ENCODE data around the gene MBNL3. TPM values are rescaled to one million over a fixed set of nuclear protein-coding genes. Genes with fewer than 3 reads are reported as not detected.

The MBNL3 gene
- polyA plus RNA-seq, 4 donors: 2.7 to 20.3 (median 5.0) TPM

- H3K4me1 ChIP-seq (ENCODE audit: control insufficient read depth in 3 of 3, insufficient read depth in 2 of 3, low read depth in 1 of 3, low read length in 2 of 3): no peaks in the 10 kb centered on the region
- FAIRE-seq: no peak
- WGBS, 3 donors: 53 to 87% (median 85%) methylated on average over 3 of the region's 3 CpGs
Observed at GRCh38 chrX:132425744-132426318, 63.0 kb downstream of the MBNL3 start.

DNA sequence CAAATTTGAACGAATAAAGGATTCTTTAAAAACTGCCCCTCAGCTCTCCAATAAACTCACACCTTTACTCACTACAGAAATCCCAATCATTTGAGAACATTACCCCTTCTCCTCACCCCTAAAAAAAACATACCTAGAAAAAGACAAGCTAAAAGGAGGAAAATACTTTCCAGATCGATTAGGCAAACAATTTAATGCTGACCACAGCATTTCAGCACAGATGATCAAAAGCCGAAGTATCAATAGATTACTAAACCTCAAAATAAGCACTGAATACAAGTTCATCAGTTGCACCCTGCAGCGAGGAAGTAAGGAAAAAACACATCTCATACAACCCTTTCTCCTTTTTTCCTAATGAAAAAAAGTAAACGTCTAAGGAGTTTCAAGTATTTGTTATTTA, 65.5 kb downstream of the MBNL3 start:
- WGBS, 3 donors: 72 to 79% (median 77%) methylated on average over 5 of the region's 5 CpGs
- Histone ChIP-seq H3K4me3 (ENCODE audit: low read depth in 1 of 3, low read length in 3 of 3) (no peak overlapping the region), H3K4me1 (ENCODE audit: control insufficient read depth in 3 of 3, insufficient read depth in 2 of 3, low read depth in 1 of 3, low read length in 2 of 3) (no peaks in the 10 kb centered on the region), H3K9me3 (ENCODE audit: control insufficient read depth in 2 of 2, insufficient read depth in 1 of 2, low read depth in 1 of 2, low read length in 1 of 2) (no peaks in the 10 kb centered on the region), H3K27ac (ENCODE audit: low read depth in 1 of 3, low read length in 2 of 3) (no peak overlapping the region), H3K27me3 (ENCODE audit: control insufficient read depth in 3 of 3, insufficient read depth in 3 of 3, low read length in 3 of 3) (no peaks in the 10 kb centered on the region), H3K36me3 (ENCODE audit: control insufficient read depth in 3 of 3, insufficient read depth in 2 of 3, low read depth in 1 of 3, low read length in 3 of 3) (peaks cover 0 to 4% (median 0%) of the 10 kb centered on the region in 3 donors)
- FAIRE-seq (no peak), DNase-seq (no peak)

More at GRCh38 chrX:132425744-132426318, 63.0 kb downstream of the MBNL3 start:
- Histone ChIP-seq H3K36me3 (ENCODE audit: control insufficient read depth in 3 of 3, insufficient read depth in 2 of 3, low read depth in 1 of 3, low read length in 3 of 3) (no peaks in the 10 kb centered on the region), H3K27me3 (ENCODE audit: control insufficient read depth in 3 of 3, insufficient read depth in 3 of 3, low read length in 3 of 3) (no peaks in the 10 kb centered on the region), H3K27ac (ENCODE audit: low read depth in 1 of 3, low read length in 2 of 3) (no peak overlapping the region), H3K4me3 (ENCODE audit: low read depth in 1 of 3, low read length in 3 of 3) (no peak overlapping the region), H3K9me3 (ENCODE audit: control insufficient read depth in 2 of 2, insufficient read depth in 1 of 2, low read depth in 1 of 2, low read length in 1 of 2) (no peaks in the 10 kb centered on the region)
- DNase-seq: no peak

GRCh38 chrX:132415012-132415411, 73.8 kb downstream of the MBNL3 start:
- Histone ChIP-seq H3K27ac (ENCODE audit: low read depth in 1 of 3, low read length in 2 of 3) (no peak overlapping the region), H3K4me3 (ENCODE audit: low read depth in 1 of 3, low read length in 3 of 3) (no peak overlapping the region), H3K27me3 (ENCODE audit: control insufficient read depth in 3 of 3, insufficient read depth in 3 of 3, low read length in 3 of 3) (no peaks in the 10 kb centered on the region), H3K4me1 (ENCODE audit: control insufficient read depth in 3 of 3, insufficient read depth in 2 of 3, low read depth in 1 of 3, low read length in 2 of 3) (no peaks in the 10 kb centered on the region), H3K9me3 (ENCODE audit: control insufficient read depth in 2 of 2, insufficient read depth in 1 of 2, low read depth in 1 of 2, low read length in 1 of 2) (no peaks in the 10 kb centered on the region), H3K36me3 (ENCODE audit: control insufficient read depth in 3 of 3, insufficient read depth in 2 of 3, low read depth in 1 of 3, low read length in 3 of 3) (peaks cover 0 to 3% (median 0%) of the 10 kb centered on the region in 3 donors)
- FAIRE-seq (no peak), DNase-seq (no peak)
- WGBS, 3 donors: 82 to 97% (median 93%) methylated on average over 3 of the region's 3 CpGs

DNA sequence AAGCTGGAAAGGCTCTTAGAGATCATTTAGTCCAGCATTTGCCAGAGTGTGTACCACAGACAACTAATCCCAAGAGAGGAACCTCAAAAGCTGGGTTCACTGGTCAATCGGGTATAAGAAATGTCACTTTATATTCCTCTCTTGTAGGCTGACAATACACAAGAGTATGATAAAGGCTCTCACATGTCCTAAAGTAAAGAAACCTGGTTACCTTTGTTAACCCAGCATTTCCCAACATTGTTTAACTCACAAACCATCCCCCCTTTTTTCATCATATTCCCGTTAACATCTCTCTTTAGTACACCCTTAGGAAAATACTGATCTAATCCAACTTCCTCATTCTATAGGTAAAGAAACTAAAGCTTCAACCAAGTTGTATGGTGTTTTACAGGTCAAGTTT, 74.4 kb downstream of the MBNL3 start:
- no peaks in the 10 kb centered on the region for H3K4me1 ChIP-seq (ENCODE audit: control insufficient read depth in 3 of 3, insufficient read depth in 2 of 3, low read depth in 1 of 3, low read length in 2 of 3)
- DNase-seq: no peak
- no peaks in the 10 kb centered on the region for H3K9me3 ChIP-seq (ENCODE audit: control insufficient read depth in 2 of 2, insufficient read depth in 1 of 2, low read depth in 1 of 2, low read length in 1 of 2)
- WGBS, 3 donors: 84 to 94% (median 92%) methylated on average over 2 of the region's 2 CpGs
- H3K27ac ChIP-seq (ENCODE audit: low read depth in 1 of 3, low read length in 2 of 3): no peak overlapping the region
- no peaks in the 10 kb centered on the region for H3K27me3 ChIP-seq (ENCODE audit: control insufficient read depth in 3 of 3, insufficient read depth in 3 of 3, low read length in 3 of 3)
- no peak for FAIRE-seq
- H3K36me3 ChIP-seq (ENCODE audit: control insufficient read depth in 3 of 3, insufficient read depth in 2 of 3, low read depth in 1 of 3, low read length in 3 of 3): no peaks in the 10 kb centered on the region
- H3K4me3 ChIP-seq (ENCODE audit: low read depth in 1 of 3, low read length in 3 of 3): no peak overlapping the region

- no peak for FAIRE-seq
- H3K9me3 ChIP-seq (ENCODE audit: control insufficient read depth in 2 of 2, insufficient read depth in 1 of 2, low read depth in 1 of 2, low read length in 1 of 2): no peaks in the 10 kb centered on the region
- no peaks in the 10 kb centered on the region for H3K27me3 ChIP-seq (ENCODE audit: control insufficient read depth in 3 of 3, insufficient read depth in 3 of 3, low read length in 3 of 3)
- H3K4me3 ChIP-seq (ENCODE audit: low read depth in 1 of 3, low read length in 3 of 3): no peak overlapping the region
- H3K36me3 ChIP-seq (ENCODE audit: control insufficient read depth in 3 of 3, insufficient read depth in 2 of 3, low read depth in 1 of 3, low read length in 3 of 3): no peaks in the 10 kb centered on the region
- WGBS, 3 donors: 64 to 83% (median 79%) methylated on average over 7 of the region's 7 CpGs
- H3K4me1 ChIP-seq (ENCODE audit: control insufficient read depth in 3 of 3, insufficient read depth in 2 of 3, low read depth in 1 of 3, low read length in 2 of 3): no peaks in the 10 kb centered on the region
- H3K27ac ChIP-seq (ENCODE audit: low read depth in 1 of 3, low read length in 2 of 3): no peak overlapping the region
- DNase-seq: no peak
Observed at GRCh38 chrX:132413459-132413858, 75.4 kb downstream of the MBNL3 start.

DNA sequence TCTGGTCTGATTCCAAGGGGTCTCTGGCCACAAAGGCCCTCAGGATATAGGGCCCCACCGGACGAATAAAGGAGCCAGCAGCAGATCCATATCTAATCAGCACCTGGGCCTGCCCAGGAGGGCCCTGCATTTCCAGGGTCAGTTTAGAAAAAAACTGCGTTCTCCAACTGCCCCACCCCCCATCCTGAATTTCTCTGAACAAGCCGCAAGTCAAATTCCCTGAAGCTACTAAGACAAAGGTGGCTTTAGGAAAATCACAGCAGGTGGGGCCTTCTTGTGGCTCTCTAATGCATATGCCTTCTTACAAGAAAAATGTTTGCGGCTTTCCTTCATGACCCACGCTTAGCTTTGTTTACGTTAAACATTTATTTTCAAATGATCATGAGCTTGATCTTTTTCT, 76.6 kb downstream of the MBNL3 start:
- Histone ChIP-seq H3K36me3 (ENCODE audit: control insufficient read depth in 3 of 3, insufficient read depth in 2 of 3, low read depth in 1 of 3, low read length in 3 of 3) (no peaks in the 10 kb centered on the region), H3K9me3 (ENCODE audit: control insufficient read depth in 2 of 2, insufficient read depth in 1 of 2, low read depth in 1 of 2, low read length in 1 of 2) (no peaks in the 10 kb centered on the region), H3K27ac (ENCODE audit: low read depth in 1 of 3, low read length in 2 of 3) (no peak overlapping the region), H3K4me1 (ENCODE audit: control insufficient read depth in 3 of 3, insufficient read depth in 2 of 3, low read depth in 1 of 3, low read length in 2 of 3) (no peaks in the 10 kb centered on the region), H3K4me3 (ENCODE audit: low read depth in 1 of 3, low read length in 3 of 3) (no peak overlapping the region), H3K27me3 (ENCODE audit: control insufficient read depth in 3 of 3, insufficient read depth in 3 of 3, low read length in 3 of 3) (no peaks in the 10 kb centered on the region)
- WGBS, 3 donors: 77 to 86% (median 79%) methylated on average over 7 of the region's 7 CpGs
- DNase-seq (no peak), FAIRE-seq (no peak)

DNA sequence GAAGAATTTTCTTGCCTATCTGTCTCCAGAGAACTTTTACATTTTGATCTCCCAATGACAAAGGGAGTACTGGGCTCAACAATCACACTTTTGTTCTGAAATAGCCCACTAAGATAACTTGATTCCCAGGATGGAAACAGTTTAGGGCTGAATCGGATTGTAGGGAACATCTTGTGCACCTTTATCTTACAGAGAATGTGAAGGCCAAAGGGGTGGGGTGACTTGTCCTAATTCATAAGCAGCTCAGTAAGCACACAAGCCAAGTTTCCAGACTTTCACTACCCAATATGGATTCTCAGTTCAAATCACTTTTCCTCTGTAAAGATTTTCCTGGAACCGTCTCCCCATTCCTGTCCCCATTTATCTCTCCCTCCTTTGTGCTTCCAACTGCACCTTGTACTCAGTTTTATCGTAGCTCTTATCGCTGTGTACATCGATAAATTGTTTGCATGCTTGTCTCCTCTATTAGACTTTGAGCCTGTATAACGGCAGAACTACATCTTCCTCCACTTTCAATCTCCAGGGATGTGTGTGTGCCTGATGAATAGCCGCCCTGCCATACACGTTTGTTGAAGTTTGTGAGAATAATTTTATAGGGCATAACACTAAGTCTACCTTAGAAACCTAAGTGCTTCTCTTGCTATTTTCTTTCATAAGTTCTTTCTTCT, 77.4 kb downstream of the MBNL3 start:
- H3K36me3 ChIP-seq (ENCODE audit: control insufficient read depth in 3 of 3, insufficient read depth in 2 of 3, low read depth in 1 of 3, low read length in 3 of 3): no peaks in the 10 kb centered on the region
- H3K4me1 ChIP-seq (ENCODE audit: control insufficient read depth in 3 of 3, insufficient read depth in 2 of 3, low read depth in 1 of 3, low read length in 2 of 3): no peaks in the 10 kb centered on the region
- WGBS, 3 donors: 23 to 66% (median 34%) methylated on average over 8 of the region's 8 CpGs
- H3K9me3 ChIP-seq (ENCODE audit: control insufficient read depth in 2 of 2, insufficient read depth in 1 of 2, low read depth in 1 of 2, low read length in 1 of 2): no peaks in the 10 kb centered on the region
- H3K27me3 ChIP-seq (ENCODE audit: control insufficient read depth in 3 of 3, insufficient read depth in 3 of 3, low read length in 3 of 3): no peaks in the 10 kb centered on the region
- DNase-seq (peak in 1 of 2 donors; percentile 10), FAIRE-seq (no peak)
- no peak overlapping the region for H3K4me3 ChIP-seq (ENCODE audit: low read depth in 1 of 3, low read length in 3 of 3)
- H3K27ac ChIP-seq (ENCODE audit: low read depth in 1 of 3, low read length in 2 of 3): no peak overlapping the region

DNA sequence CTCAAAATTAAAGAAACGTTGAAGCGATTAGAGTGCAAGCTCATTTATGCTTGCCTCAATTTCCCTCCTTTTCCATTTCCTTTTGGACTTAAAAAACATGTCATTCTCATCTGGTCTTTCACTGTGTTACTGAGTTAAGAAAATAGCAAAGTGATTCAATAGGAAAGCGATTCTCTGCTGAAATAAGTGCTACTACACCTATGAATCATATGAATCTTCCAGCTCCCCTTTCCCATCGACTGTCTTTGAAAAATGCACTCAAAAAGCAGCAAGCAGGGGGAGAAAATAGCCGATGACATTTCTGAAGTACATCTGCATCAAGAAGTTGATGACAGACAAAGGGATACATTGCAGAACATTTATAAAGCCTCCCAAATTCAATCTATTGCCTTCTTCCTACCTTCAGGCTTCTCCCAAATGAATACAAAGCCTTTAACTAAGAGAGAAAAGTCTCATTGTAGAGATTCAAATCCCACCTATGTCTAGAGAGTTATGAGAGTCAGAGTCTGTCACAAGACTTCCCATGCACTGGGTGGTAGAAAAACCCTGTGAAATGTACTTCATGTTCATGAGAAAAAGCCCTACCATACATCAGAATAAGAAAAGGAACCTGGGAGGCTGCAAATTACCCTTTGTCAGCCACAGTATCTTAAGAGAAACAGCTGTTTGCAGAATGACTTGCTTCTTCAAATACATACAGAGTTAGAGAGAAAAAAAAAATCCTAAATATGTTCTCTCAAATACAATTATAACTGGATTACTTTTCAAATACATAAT, 78.9 kb downstream of the MBNL3 start:
- Histone ChIP-seq H3K27me3 (ENCODE audit: control insufficient read depth in 3 of 3, insufficient read depth in 3 of 3, low read length in 3 of 3) (no peaks in the 10 kb centered on the region), H3K36me3 (ENCODE audit: control insufficient read depth in 3 of 3, insufficient read depth in 2 of 3, low read depth in 1 of 3, low read length in 3 of 3) (no peaks in the 10 kb centered on the region), H3K4me1 (ENCODE audit: control insufficient read depth in 3 of 3, insufficient read depth in 2 of 3, low read depth in 1 of 3, low read length in 2 of 3) (no peaks in the 10 kb centered on the region), H3K27ac (ENCODE audit: low read depth in 1 of 3, low read length in 2 of 3) (no peak overlapping the region), H3K4me3 (ENCODE audit: low read depth in 1 of 3, low read length in 3 of 3) (no peak overlapping the region), H3K9me3 (ENCODE audit: control insufficient read depth in 2 of 2, insufficient read depth in 1 of 2, low read depth in 1 of 2, low read length in 1 of 2) (no peaks in the 10 kb centered on the region)
- FAIRE-seq (no peak), DNase-seq (no peak)
- 60 to 86% (median 81%) methylated on average over 5 of the region's 5 CpGs for WGBS, 3 donors

All from small intestine (tissue), 7 donors.